ENCODE results near the gene GLRB. TPM values are rescaled to one million over a fixed set of nuclear protein-coding genes. Genes with fewer than 3 reads are reported as not detected.

GLRB gene
- polyA plus RNA-seq, 5 donors: 4.0 to 8.2 (median 6.0) TPM

Other genes starting within 250 kb of the GLRB start
- 10 to 100 TPM; 25.0 to 45.1 (median 43.4) TPM for gene PDGFC, start 104.4 kb upstream of the GLRB start, polyA plus RNA-seq (ENCODE audit: insufficient read depth in 1 of 5, insufficient read length in 5 of 5, low replicate concordance in 1 of 5)
- 1 to 10 TPM in 4 of 5 donors, under 1 TPM in 1; 0.83 to 3.5 (median 2.6) TPM for gene GRIA2, start 144.6 kb downstream of the GLRB start, polyA plus RNA-seq (ENCODE audit: insufficient read depth in 1 of 5, insufficient read length in 5 of 5, low replicate concordance in 1 of 5)